A549 treated with Hydrocortisone at 1 μM for 4 hours (cell line): ENCODE measurements around the gene FABP6. TPM values are rescaled to one million over a fixed set of nuclear protein-coding genes. Genes with fewer than 3 reads are reported as not detected.

ENCODE experiments used
- total RNA-seq: library from RNA; stranded (reverse); fragments of 200-300 nt; extraction: Qiagen RNA extraction; gene quantifications from 5 replicates; pipeline ENCODE4 v1.2.3, GENCODE V29; 2022

Gene FABP6, protein sequence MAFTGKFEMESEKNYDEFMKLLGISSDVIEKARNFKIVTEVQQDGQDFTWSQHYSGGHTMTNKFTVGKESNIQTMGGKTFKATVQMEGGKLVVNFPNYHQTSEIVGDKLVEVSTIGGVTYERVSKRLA
- total RNA-seq: 0.53 to 1.6 TPM (median 0.91 TPM) in 5 replicates

DNA sequence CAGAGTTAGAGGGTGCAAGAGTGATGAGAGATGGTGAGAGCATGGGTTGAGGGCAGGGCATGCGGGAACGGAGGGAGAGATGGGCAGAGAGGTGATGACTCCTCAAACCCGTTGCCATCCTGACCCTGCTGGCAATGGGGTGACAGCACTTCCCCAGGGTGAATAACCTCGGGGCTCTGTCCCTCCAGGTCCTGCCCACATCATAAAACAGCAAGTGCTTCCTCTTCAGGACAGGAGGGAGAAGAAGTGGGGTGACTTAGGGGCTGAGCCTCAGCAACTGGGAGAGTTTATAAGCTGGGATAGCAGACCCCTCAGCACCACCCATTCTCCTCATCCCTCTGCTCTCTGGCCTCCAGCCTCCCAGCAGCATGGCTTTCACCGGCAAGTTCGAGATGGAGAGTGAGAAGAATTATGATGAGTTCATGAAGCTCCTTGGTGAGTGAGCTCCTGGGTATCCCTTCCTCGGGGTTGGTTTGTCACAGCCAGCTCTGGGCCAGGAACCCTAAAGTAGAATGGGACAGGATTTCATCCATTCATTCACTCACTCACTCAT, at the start of gene FABP6:
FABP6 (plus strand) TSS at position 317 of the 553 bp plus-strand sequence; CDS start at position 369, 52 bp downstream.

Other genes starting within 250 kb of the FABP6 start
- gene TTC1, start 220.4 kb upstream of the FABP6 start, total RNA-seq: 61.9 to 77.9 TPM (median 68.1 TPM) in 5 replicates
- gene PWWP2A, start 110.1 kb upstream of the FABP6 start, total RNA-seq: 7.7 to 11.4 TPM (median 10.2 TPM) in 5 replicates
- gene CCNJL, start 83.1 kb downstream of the FABP6 start, total RNA-seq: 9.9 to 14.0 TPM (median 10.9 TPM) in 5 replicates
- 0.06 to 0.12 TPM (median 0.08 TPM) in 5 replicates for gene C1QTNF2, start 141.1 kb downstream of the FABP6 start, total RNA-seq
- gene FAM200C, start 170.5 kb downstream of the FABP6 start, total RNA-seq: 1.6 to 2.1 TPM (median 1.7 TPM) in 5 replicates
- 36.2 to 67.7 TPM (median 43.2 TPM) in 5 replicates for gene SLU7, start 189.6 kb downstream of the FABP6 start, total RNA-seq
- 188 to 246 TPM (median 205 TPM) in 5 replicates for gene PTTG1, start 192.3 kb downstream of the FABP6 start, total RNA-seq